Kidney (tissue), 14 donors: ENCODE results near the gene PEX12. TPM values are rescaled to one million over a fixed set of nuclear protein-coding genes. Genes with fewer than 3 reads are reported as not detected.

Experiments
- DNase-seq, 5 donors: peaks; one replicate each; pipeline ENCODE4 v3.0.0-alpha.2; 2013 to 2020
- FAIRE-seq: peaks from 2 replicates; lab custom pipeline; 2012; peaks lifted over from hg19 to GRCh38; lab: Jason Lieb, UNC
- H3K27ac ChIP-seq, 2 donors: one replicate each; pipeline ENCODE4 v1.7.0; 2013; ENCODE audit warnings: low read depth in 2 of 2, low read length in 2 of 2, inconsistent platforms in 1 of 2
- H3K27me3 ChIP-seq: one replicate; pipeline ENCODE4 v1.7.1; 2013; ENCODE audit warnings: low read length, inconsistent platforms; ENCODE audit not compliant: control insufficient read depth, insufficient read depth
- H3K36me3 ChIP-seq, 3 donors: one replicate each; pipeline versions ENCODE4 v1.7.0 to v1.7.1; 2013; ENCODE audit warnings: low read length in 3 of 3, control low read depth in 1 of 3, inconsistent platforms in 1 of 3; ENCODE audit not compliant: insufficient read depth in 3 of 3, control insufficient read depth in 2 of 3
- H3K4me1 ChIP-seq, 3 donors: one replicate each; pipeline versions ENCODE4 v1.7.0 to v1.7.1; 2013; ENCODE audit warnings: low read length in 3 of 3, inconsistent platforms in 1 of 3, low read depth in 1 of 3; ENCODE audit not compliant: control insufficient read depth in 2 of 3, insufficient read depth in 2 of 3
- H3K4me3 ChIP-seq, 3 donors: one replicate each; pipeline versions ENCODE4 v1.7.0 to v1.8.1; 2013; ENCODE audit warnings: low read length in 3 of 3, control low read depth in 1 of 3, inconsistent platforms in 1 of 3
- H3K9ac ChIP-seq, 3 donors: one replicate each; pipeline versions ENCODE4 v1.7.0 to v1.7.1; 2013; ENCODE audit warnings: low read length in 3 of 3, control low read depth in 1 of 3, inconsistent platforms in 1 of 3
- H3K9me3 ChIP-seq, 3 donors: one replicate each; pipeline versions ENCODE4 v1.7.0 to v1.7.1; 2013; ENCODE audit warnings: low read length in 3 of 3, control low read depth in 1 of 3, inconsistent platforms in 1 of 3; ENCODE audit not compliant: control insufficient read depth in 2 of 3, insufficient read depth in 1 of 3
- CTCF ChIP-seq: IDR thresholded peaks from 3 replicates; pipeline ENCODE4 v1.5.1; 2012; ENCODE audit warnings: mild to moderate bottlenecking, moderate library complexity, borderline replicate concordance; ENCODE audit not compliant: insufficient read depth; ENCODE audit errors: extremely low read depth
- intact Hi-C: fragments of 100-400 bp; cut with DNase I; formaldehyde crosslinking; loops from one replicate; pipeline ENCODE4 v1.11.1; 2022
- polyA plus RNA-seq: library from polyadenylated mRNA; stranded (reverse); fragments of 350-450 nt; fragmentation: Illumina TruSeq; extraction: RNeasy Lipid Tissue Mini Kit (QIAGEN cat#74804); gene quantifications from one replicate; pipeline ENCODE4 v1.2.3, GENCODE V29; 2014; ENCODE audit warnings: low read depth, low replicate concordance; ENCODE audit not compliant: insufficient read depth
- total RNA-seq: library from RNA; stranded (reverse); fragmentation: NEBNext Ultra II Directional; extraction: Animal tissue kit (Norgen Biotek cat#: 25700); gene quantifications from one replicate; pipeline ENCODE4 v1.2.1, GENCODE V29; 2021
- donor health status: control.
- donor health status: control.
- donor health status: control.
- donor health status: control.
- donor health status: control.
- donor health status: DM: yes; HTN: yes; CAD: no.
- donor health status: Normal renal cell carcinoma (clear cell type).

The PEX12 gene
- total and polyA plus RNA-seq, 2 donors from 2014 or later = 6.5 to 6.6 TPM

GRCh38 chr17:35546487-35546886, 31.9 kb downstream of the PEX12 start:
- no peak for TF ChIP-seq CTCF
- intact Hi-C loops = no loop called here

GRCh38 chr17:35545150-35545549, 33.2 kb downstream of the PEX12 start:
- Histone ChIP-seq H3K9ac (no peak overlapping the region), H3K36me3 (no peaks in the 10 kb centered on the region), H3K4me3 (no peak overlapping the region), H3K9me3 (no peaks in the 10 kb centered on the region), H3K27me3 (no peaks in the 10 kb centered on the region), H3K4me1 (no peaks in the 10 kb centered on the region), H3K27ac (no peak overlapping the region)
- no peak for FAIRE-seq
- no peak for DNase-seq
- intact Hi-C loops = no loop called here
- no peak for TF ChIP-seq CTCF

More at GRCh38 chr17:35546487-35546886, 31.9 kb downstream of the PEX12 start:
- Histone ChIP-seq H3K36me3 (no peaks in the 10 kb centered on the region), H3K4me1 (no peaks in the 10 kb centered on the region), H3K9me3 (no peaks in the 10 kb centered on the region), H3K27ac (no peak overlapping the region), H3K27me3 (no peaks in the 10 kb centered on the region), H3K9ac (no peak overlapping the region), H3K4me3 (no peak overlapping the region)
- DNase-seq = no peak
- FAIRE-seq = no peak

- Histone ChIP-seq H3K9me3 (no peaks in the 10 kb centered on the region), H3K4me3 (no peak overlapping the region), H3K27me3 (no peaks in the 10 kb centered on the region), H3K9ac (no peak overlapping the region), H3K4me1 (no peaks in the 10 kb centered on the region), H3K27ac (no peak overlapping the region), H3K36me3 (no peaks in the 10 kb centered on the region)
- TF ChIP-seq CTCF = no peak
- intact Hi-C loops = no loop called here
- no peak for DNase-seq
- no peak for FAIRE-seq
Measured at GRCh38 chr17:35543856-35544255, 34.5 kb downstream of the PEX12 start.

- no peak overlapping the region for H3K27ac ChIP-seq
- H3K27me3 ChIP-seq = no peaks in the 10 kb centered on the region
- no peaks in the 10 kb centered on the region for H3K4me1 ChIP-seq
- no peaks in the 10 kb centered on the region for H3K36me3 ChIP-seq
- no peak for TF ChIP-seq CTCF
- DNase-seq = no peak
- H3K9ac ChIP-seq = no peak overlapping the region
- no peak for FAIRE-seq
- H3K4me3 ChIP-seq = no peak overlapping the region
- H3K9me3 ChIP-seq = no peaks in the 10 kb centered on the region
- intact Hi-C loops = no loop called here
Measured at GRCh38 chr17:35542990-35543389, 35.4 kb downstream of the PEX12 start.
